ENCODE measurements around the gene FADS1. TPM values are rescaled to one million over a fixed set of nuclear protein-coding genes. Genes with fewer than 3 reads are reported as not detected.

Gene FADS1
- total RNA-seq, 1 experiment from 2014 or later = 186 TPM

- TF ChIP-seq REST (IDR thresholded peaks at IDR 0.05; ENCODE audit: insufficient read depth in 1 of 2, low read depth in 2 of 2, low read length in 1 of 2) (no peak), SIN3A (IDR thresholded peaks at IDR 0.05; ENCODE audit: borderline replicate concordance, insufficient read depth, low read depth, low read length) (no peak), TCF7L2 (IDR thresholded peaks at IDR 0.05; ENCODE audit: low read depth, low read length) (no peak), CTCF (IDR thresholded peaks at IDR 0.05) (no peak), POLR2AphosphoS5 (IDR thresholded peaks at IDR 0.05; ENCODE audit: low read depth, low read length) (no peak)
- H3K9me3 ChIP-seq (ENCODE audit: control insufficient read depth, insufficient read depth, low read depth, low read length) = no peaks in the 10 kb centered on the region
- H3K27me3 ChIP-seq (ENCODE audit: control insufficient read depth, insufficient read depth, low read length) = no peaks in the 10 kb centered on the region
- BruUV-seq (replicated peaks) = no TSS peak
- DNase-seq (ENCODE audit: low read depth, low spot score) = no peak
- intact Hi-C loops (cut with micrococcal nuclease; ENCODE audit: unreplicated experiment) (loop anchor here (2.0 kb wide), 1 partner anchor 48 kb away; no protein-coding TSS in a partner anchor), in situ Hi-C loops (cut with HindIII; ENCODE audit: low pct_unique_long_range_greater_than_20kb, low sequenced_read_pairs) (no loop called here)
- no peaks in the 10 kb centered on the region for H3K4me1 ChIP-seq (ENCODE audit: control insufficient read depth, insufficient read depth, low read length)
- H3K27ac ChIP-seq (ENCODE audit: low read length) = no peak overlapping the region
- POLR2A ChIA-PET = no interaction called here
- CTCF ChIA-PET = no interaction called here
- no peak for ATAC-seq
- no peaks in the 10 kb centered on the region; the same call in 1 of the 2 replicates for H3K36me3 ChIP-seq (ENCODE audit: control insufficient read depth, insufficient read depth, low read length)
- H3K4me3 ChIP-seq (ENCODE audit: low read depth in 2 of 2, low read length in 2 of 2) = no peak overlapping the region
These were observed 28.2 kb upstream of the FADS1 start for GRCh38 chr11:61844909-61845565.

- H3K4me1 ChIP-seq (ENCODE audit: control insufficient read depth, insufficient read depth, low read length) = no peaks in the 10 kb centered on the region
- DNase-seq (ENCODE audit: low read depth, low spot score) = no peak
- no peak overlapping the region for H3K27ac ChIP-seq (ENCODE audit: low read length)
- ChIA-PET CTCF (no interaction called here), POLR2A (no interaction called here)
- no peak for TF ChIP-seq CTCF (IDR thresholded peaks at IDR 0.05)
- TF ChIP-seq SIN3A (IDR thresholded peaks at IDR 0.05; ENCODE audit: borderline replicate concordance, insufficient read depth, low read depth, low read length) = no peak
- TF ChIP-seq TCF7L2 (IDR thresholded peaks at IDR 0.05; ENCODE audit: low read depth, low read length) = no peak
- no peak for TF ChIP-seq REST (IDR thresholded peaks at IDR 0.05; ENCODE audit: insufficient read depth in 1 of 2, low read depth in 2 of 2, low read length in 1 of 2)
- no peak for TF ChIP-seq POLR2AphosphoS5 (IDR thresholded peaks at IDR 0.05; ENCODE audit: low read depth, low read length)
- H3K27me3 ChIP-seq (ENCODE audit: control insufficient read depth, insufficient read depth, low read length) = no peaks in the 10 kb centered on the region
- no TSS peak for BruUV-seq (replicated peaks)
- intact Hi-C loops (cut with micrococcal nuclease; ENCODE audit: unreplicated experiment) (no loop called here), in situ Hi-C loops (cut with HindIII; ENCODE audit: low pct_unique_long_range_greater_than_20kb, low sequenced_read_pairs) (no loop called here)
- no peaks in the 10 kb centered on the region for H3K36me3 ChIP-seq (ENCODE audit: control insufficient read depth, insufficient read depth, low read length)
- no peaks in the 10 kb centered on the region for H3K9me3 ChIP-seq (ENCODE audit: control insufficient read depth, insufficient read depth, low read depth, low read length)
- no peak for ATAC-seq
- no peak overlapping the region for H3K4me3 ChIP-seq (ENCODE audit: low read depth in 2 of 2, low read length in 2 of 2)
These were observed 25.7 kb upstream of the FADS1 start for GRCh38 chr11:61842528-61842820.
